Stimulated activated CD4-positive, alpha-beta T cell treated with anti-CD3 and anti-CD28 coated beads, Interleukin-1b, Interleukin-23, amount 100 ng/mL, for 48 hours (primary cell): ENCODE results near the gene RMI2.
A peak's percentile ranks its signal among the peaks of the same experiment; 100 is the strongest.

ENCODE experiments used
- DNase-seq: peaks from one replicate; pipeline ENCODE4 v3.0.0-alpha.2; 2020

RMI2 gene

GRCh38 chr16:11386054-11386680 is 40.9 kb downstream of the RMI2 start:
- peak; percentile 27 for DNase-seq

- no peak for DNase-seq
Observed at GRCh38 chr16:11386791-11387546, 41.7 kb downstream of the RMI2 start.

GRCh38 chr16:11389083-11389482 is 43.8 kb downstream of the RMI2 start:
- DNase-seq, result no peak

- no peak for DNase-seq
Observed at GRCh38 chr16:11389631-11390565, 44.6 kb downstream of the RMI2 start.

- no peak for DNase-seq
Observed at GRCh38 chr16:11390573-11391495, 45.6 kb downstream of the RMI2 start.

GRCh38 chr16:11391576-11391975 is 46.3 kb downstream of the RMI2 start:
- no peak for DNase-seq

GRCh38 chr16:11392041-11392581 is 46.9 kb downstream of the RMI2 start:
- DNase-seq, result no peak

- DNase-seq, result no peak
Observed at GRCh38 chr16:11393366-11393765, 48.1 kb downstream of the RMI2 start.

- DNase-seq, result no peak
Observed at GRCh38 chr16:11393861-11394592, 48.8 kb downstream of the RMI2 start.

- no peak for DNase-seq
Observed at GRCh38 chr16:11394593-11394960, 49.3 kb downstream of the RMI2 start.

GRCh38 chr16:11395008-11395948 is 50.0 kb downstream of the RMI2 start:
- DNase-seq, result no peak

GRCh38 chr16:11395949-11396240 is 50.6 kb downstream of the RMI2 start:
- no peak for DNase-seq

- peak; percentile 61 for DNase-seq
Observed at GRCh38 chr16:11396241-11397048, 51.2 kb downstream of the RMI2 start.

GRCh38 chr16:11398136-11398535 is 52.9 kb downstream of the RMI2 start:
- no peak for DNase-seq

GRCh38 chr16:11398851-11399250 is 53.6 kb downstream of the RMI2 start:
- DNase-seq, result no peak

GRCh38 chr16:11399261-11399831 is 54.1 kb downstream of the RMI2 start:
- DNase-seq, result no peak

GRCh38 chr16:11400076-11400475 is 54.8 kb downstream of the RMI2 start:
- DNase-seq, result no peak
